Coronary artery (tissue), 2 donors: ENCODE measurements around the gene SELENOM.
A peak's percentile ranks its signal among the peaks of the same experiment; 100 is the strongest.

Experiments used
- DNase-seq: peaks from one replicate; pipeline ENCODE4 v3.0.0-alpha.2; 2017; ENCODE audit warnings: low spot score
- H3K27ac ChIP-seq, 2 donors: fragments of 200-600 bp; sonication (generic); one replicate each; pipeline ENCODE4 v1.5.1; 2016 to 2019
- H3K4me3 ChIP-seq: fragments of 200-600 bp; sonication (generic); 2 replicates; pipeline ENCODE4 v1.5.1; 2016; ENCODE audit warnings: mild to moderate bottlenecking, moderate library complexity
- CTCF ChIP-seq: fragments of 200-600 bp; sonication (generic); IDR thresholded peaks from one replicate; pipeline ENCODE4 v1.5.1; 2019; ENCODE audit warnings: antibody characterized with exemption

The SELENOM gene

GRCh38 chr22:31091106-31091975 lies 16.0 kb downstream of the SELENOM start:
- peak overlapping the region; percentile 94 to 98 for H3K27ac ChIP-seq
- TF ChIP-seq CTCF, result no peak
- peak; percentile 83 for DNase-seq
- H3K4me3 ChIP-seq, result peak overlapping the region; percentile 62

- peak overlapping the region; percentile 62 for H3K4me3 ChIP-seq
- peak overlapping the region; percentile 94 to 98 for H3K27ac ChIP-seq
- TF ChIP-seq CTCF, result no peak
- peak; percentile 91 for DNase-seq
Measured at GRCh38 chr22:31090217-31091085, 16.9 kb downstream of the SELENOM start.

GRCh38 chr22:31089160-31090100 lies 17.9 kb downstream of the SELENOM start:
- peak overlapping the region; percentile 94 to 98 for H3K27ac ChIP-seq
- DNase-seq, result peak; percentile 77
- TF ChIP-seq CTCF, result peak; percentile 84
- peak overlapping the region; percentile 34 for H3K4me3 ChIP-seq

- peak; percentile 75 for DNase-seq
- TF ChIP-seq CTCF, result no peak
- H3K4me3 ChIP-seq, result peak overlapping the region; percentile 34
- peak overlapping the region; percentile 94 to 98 for H3K27ac ChIP-seq
Measured at GRCh38 chr22:31088233-31088986, 19.0 kb downstream of the SELENOM start.

- peak overlapping the region; percentile 94 to 98 for H3K27ac ChIP-seq
- no peak for TF ChIP-seq CTCF
- peak; percentile 70 for DNase-seq
- peak overlapping the region; percentile 34 for H3K4me3 ChIP-seq
Measured at GRCh38 chr22:31087744-31088215, 19.6 kb downstream of the SELENOM start.
